22Rv1 (cell line): ENCODE results near the gene HUS1.

ENCODE experiments used
- ZFX ChIP-seq: fragments of 450-650 bp; IDR thresholded peaks from 2 replicates; pipeline ENCODE4 v1.6.1; 2017; ENCODE audit warnings: antibody characterized with exemption, borderline replicate concordance
- TF ChIP-seq, protein P1 (sequence below): fragments of 450-650 bp; IDR thresholded peaks from 2 replicates; pipeline ENCODE4 v1.5.1; 2017; ENCODE audit warnings: mild to moderate bottlenecking

DNA sequence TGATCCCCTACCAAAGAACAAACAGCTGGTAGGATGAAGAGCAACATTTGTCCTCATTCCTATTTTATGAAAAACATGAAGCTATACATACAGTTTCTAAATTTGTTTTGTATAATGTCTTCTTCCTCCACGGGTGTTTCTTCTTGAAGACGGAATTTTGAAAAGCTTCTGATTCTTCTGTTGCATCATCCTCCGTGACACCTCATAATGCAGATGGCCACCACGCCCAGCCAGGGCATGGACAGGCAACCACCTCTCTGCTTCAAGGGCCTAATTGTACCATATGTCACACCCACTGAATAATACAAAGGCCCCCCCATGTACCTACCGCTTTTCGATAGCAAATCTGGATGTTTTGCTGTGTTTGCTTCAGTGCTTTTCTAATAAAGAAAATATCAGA, 49.5 kb upstream of the HUS1 start, which contains the start of gene SUN3:
- TF ChIP-seq, protein P1, sequence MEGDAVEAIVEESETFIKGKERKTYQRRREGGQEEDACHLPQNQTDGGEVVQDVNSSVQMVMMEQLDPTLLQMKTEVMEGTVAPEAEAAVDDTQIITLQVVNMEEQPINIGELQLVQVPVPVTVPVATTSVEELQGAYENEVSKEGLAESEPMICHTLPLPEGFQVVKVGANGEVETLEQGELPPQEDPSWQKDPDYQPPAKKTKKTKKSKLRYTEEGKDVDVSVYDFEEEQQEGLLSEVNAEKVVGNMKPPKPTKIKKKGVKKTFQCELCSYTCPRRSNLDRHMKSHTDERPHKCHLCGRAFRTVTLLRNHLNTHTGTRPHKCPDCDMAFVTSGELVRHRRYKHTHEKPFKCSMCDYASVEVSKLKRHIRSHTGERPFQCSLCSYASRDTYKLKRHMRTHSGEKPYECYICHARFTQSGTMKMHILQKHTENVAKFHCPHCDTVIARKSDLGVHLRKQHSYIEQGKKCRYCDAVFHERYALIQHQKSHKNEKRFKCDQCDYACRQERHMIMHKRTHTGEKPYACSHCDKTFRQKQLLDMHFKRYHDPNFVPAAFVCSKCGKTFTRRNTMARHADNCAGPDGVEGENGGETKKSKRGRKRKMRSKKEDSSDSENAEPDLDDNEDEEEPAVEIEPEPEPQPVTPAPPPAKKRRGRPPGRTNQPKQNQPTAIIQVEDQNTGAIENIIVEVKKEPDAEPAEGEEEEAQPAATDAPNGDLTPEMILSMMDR = no peak
- TF ChIP-seq ZFX = no peak
